Tibial nerve (tissue), 4 donors: ENCODE measurements around the gene OGFOD3. TPM values are rescaled to one million over a fixed set of nuclear protein-coding genes. Genes with fewer than 3 reads are reported as not detected.

Experiments
- DNase-seq, 2 donors: peaks; one replicate each; pipeline ENCODE4 v3.0.0-alpha.2; 2019; ENCODE audit warnings: low spot score in 2 of 2
- H3K27ac ChIP-seq, 4 donors: fragments of 200-600 bp; sonication (generic) in 3 of 4; one replicate each; pipeline ENCODE4 v1.5.1; 2017 to 2019; ENCODE audit warnings: mild to moderate bottlenecking in 1 of 4
- H3K27me3 ChIP-seq, 2 donors: fragments of 200-600 bp; sonication (generic) in 1 of 2; one replicate each; pipeline versions ENCODE4 v1.5.1 to v1.6.0; 2017 to 2019
- H3K36me3 ChIP-seq, 3 donors: fragments of 200-600 bp; sonication (generic); one replicate each; pipeline ENCODE4 v1.5.1; 2018 to 2019
- H3K4me1 ChIP-seq, 4 donors: fragments of 200-600 bp; sonication (generic) in 3 of 4; one replicate each; pipeline ENCODE4 v1.5.1; 2017 to 2019
- H3K4me3 ChIP-seq, 4 donors: fragments of 200-600 bp; sonication (generic) in 3 of 4; one replicate each; pipeline ENCODE4 v1.5.1; 2017 to 2019; ENCODE audit warnings: mild to moderate bottlenecking in 1 of 4, moderate library complexity in 1 of 4
- H3K9me3 ChIP-seq, 4 donors: fragments of 200-600 bp; sonication (generic) in 3 of 4; one replicate each; pipeline ENCODE4 v1.5.1; 2017 to 2019
- EP300 ChIP-seq, 2 donors: sonication (generic); formaldehyde crosslinking; IDR thresholded peaks; one replicate each; pipeline ENCODE4 v1.6.1; 2017; ENCODE audit warnings: antibody characterized with exemption in 2 of 2, mild to moderate bottlenecking in 1 of 2
- POLR2A ChIP-seq, 2 donors: fragments of 450-650 bp; IDR thresholded peaks; one replicate each; pipeline ENCODE4 v1.6.1; 2017; ENCODE audit warnings: antibody characterized with exemption in 2 of 2, mild to moderate bottlenecking in 2 of 2, moderate library complexity in 2 of 2
- WGBS, 2 donors: methylation state at CpG; one replicate each; pipeline ENCODE4 v1.1.5; 2018; 5-methylcytosine and 5-hydroxymethylcytosine counted together
- total RNA-seq, 4 donors: library from RNA; depleted of rRNA; stranded (reverse); fragments of >200 nt; gene quantifications; one replicate each; pipeline ENCODE4 v1.1.0, GENCODE V29; 2016
- TF ChIP-seq, protein P1 (sequence below), 5 experiments: fragments of 200-600 bp in 3 of 5; fragments of 450-650 bp in 2 of 5; sonication (generic) in 3 of 5; IDR thresholded peaks; one replicate each; pipeline ENCODE4 v1.5.1; 2016 to 2019; ENCODE audit warnings: antibody characterized with exemption in 5 of 5, mild to moderate bottlenecking in 3 of 5, moderate library complexity in 2 of 5

The OGFOD3 gene
- total RNA-seq, 4 donors from 2014 or later, result 23.7 to 51.6 (median 40.7) TPM

DNA sequence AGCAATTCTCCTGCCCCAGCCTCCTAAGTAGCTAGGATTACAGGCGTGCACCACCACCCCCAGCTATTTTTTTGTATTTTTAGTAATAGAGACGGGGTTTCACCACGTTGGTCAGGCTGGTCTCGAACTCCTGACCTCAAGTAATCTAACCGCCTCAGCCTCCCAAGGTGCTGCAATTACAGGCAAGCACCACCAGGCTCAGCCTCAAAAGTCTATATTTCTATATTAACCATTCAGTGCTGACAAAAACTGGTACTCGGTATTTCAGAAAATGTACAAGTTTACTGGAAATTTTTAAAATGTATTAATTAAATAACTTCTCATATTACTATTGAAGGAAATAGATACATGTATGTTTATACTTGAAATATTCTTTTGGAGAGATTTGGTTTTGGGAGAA, 1.6 kb downstream of the OGFOD3 start:
- H3K36me3 ChIP-seq, result peaks cover 0 to 32% (median 0%) of the 10 kb centered on the region in 3 donors
- TF ChIP-seq, protein P1, sequence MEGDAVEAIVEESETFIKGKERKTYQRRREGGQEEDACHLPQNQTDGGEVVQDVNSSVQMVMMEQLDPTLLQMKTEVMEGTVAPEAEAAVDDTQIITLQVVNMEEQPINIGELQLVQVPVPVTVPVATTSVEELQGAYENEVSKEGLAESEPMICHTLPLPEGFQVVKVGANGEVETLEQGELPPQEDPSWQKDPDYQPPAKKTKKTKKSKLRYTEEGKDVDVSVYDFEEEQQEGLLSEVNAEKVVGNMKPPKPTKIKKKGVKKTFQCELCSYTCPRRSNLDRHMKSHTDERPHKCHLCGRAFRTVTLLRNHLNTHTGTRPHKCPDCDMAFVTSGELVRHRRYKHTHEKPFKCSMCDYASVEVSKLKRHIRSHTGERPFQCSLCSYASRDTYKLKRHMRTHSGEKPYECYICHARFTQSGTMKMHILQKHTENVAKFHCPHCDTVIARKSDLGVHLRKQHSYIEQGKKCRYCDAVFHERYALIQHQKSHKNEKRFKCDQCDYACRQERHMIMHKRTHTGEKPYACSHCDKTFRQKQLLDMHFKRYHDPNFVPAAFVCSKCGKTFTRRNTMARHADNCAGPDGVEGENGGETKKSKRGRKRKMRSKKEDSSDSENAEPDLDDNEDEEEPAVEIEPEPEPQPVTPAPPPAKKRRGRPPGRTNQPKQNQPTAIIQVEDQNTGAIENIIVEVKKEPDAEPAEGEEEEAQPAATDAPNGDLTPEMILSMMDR (IDR thresholded peaks at IDR 0.05), result no peak
- no peak for TF ChIP-seq POLR2A (IDR thresholded peaks at IDR 0.05)
- no peak for TF ChIP-seq EP300 (IDR thresholded peaks at IDR 0.05)
- DNase-seq, result no peak
- no peaks in the 10 kb centered on the region for H3K9me3 ChIP-seq
- H3K27me3 ChIP-seq, result no peaks in the 10 kb centered on the region
- H3K4me1 ChIP-seq, result peaks cover 0 to 37% (median 2%) of the 10 kb centered on the region in 4 donors
- WGBS, 2 donors, result 76 to 84% methylated on average over 6 of the region's 6 CpGs
- H3K4me3 ChIP-seq, result no peak overlapping the region
- no peak overlapping the region for H3K27ac ChIP-seq

DNA sequence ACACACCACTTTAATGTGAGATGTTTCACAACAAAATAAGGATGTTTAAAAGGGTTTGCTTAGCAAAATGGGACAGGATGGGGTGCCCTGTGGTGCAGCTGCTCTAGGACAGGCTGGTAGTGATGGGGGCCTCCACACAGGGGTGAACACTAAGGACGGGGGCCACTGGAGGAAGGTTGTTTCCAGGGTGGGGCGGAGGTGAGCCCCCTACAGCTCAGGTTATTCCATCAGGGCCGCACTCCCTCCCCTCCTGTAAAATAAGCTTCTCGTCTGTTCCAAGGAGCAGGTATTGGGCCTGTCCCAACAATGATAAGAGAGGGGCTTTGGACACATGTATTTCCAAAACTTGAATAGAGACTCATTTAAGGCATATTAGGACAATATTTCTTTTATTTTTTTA, 2.1 kb downstream of the OGFOD3 start:
- TF ChIP-seq POLR2A (IDR thresholded peaks at IDR 0.05), result no peak
- peaks cover 0 to 37% (median 2%) of the 10 kb centered on the region in 4 donors for H3K4me1 ChIP-seq
- WGBS, 2 donors, result 94 to 95% methylated on average over 4 of the region's 4 CpGs
- H3K4me3 ChIP-seq, result no peak overlapping the region
- H3K36me3 ChIP-seq, result peaks cover 0 to 31% (median 0%) of the 10 kb centered on the region in 3 donors
- H3K27ac ChIP-seq, result no peak overlapping the region
- DNase-seq, result no peak
- H3K9me3 ChIP-seq, result no peaks in the 10 kb centered on the region
- no peaks in the 10 kb centered on the region for H3K27me3 ChIP-seq

DNA sequence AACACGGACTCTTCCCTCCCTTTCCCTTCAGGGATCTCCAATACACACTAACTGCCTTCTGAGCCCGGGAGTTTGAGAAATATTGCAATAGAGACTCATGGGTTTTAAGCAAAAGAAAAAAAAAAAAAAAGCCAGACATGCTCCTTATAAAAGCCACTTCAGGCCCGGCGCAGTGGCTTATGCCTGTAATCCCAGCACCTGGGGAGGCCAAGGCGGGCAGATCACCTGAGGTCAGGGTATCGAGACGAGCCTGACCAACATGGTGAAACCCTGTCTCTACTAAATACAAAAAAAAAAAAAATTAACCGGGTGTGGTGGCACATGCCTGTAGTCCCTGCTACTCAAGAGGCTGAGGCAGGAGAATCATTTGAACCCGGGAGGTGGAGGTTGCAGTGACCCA, 2.6 kb downstream of the OGFOD3 start:
- no peaks in the 10 kb centered on the region for H3K27me3 ChIP-seq
- H3K27ac ChIP-seq, result no peak overlapping the region
- 93% methylated on average over 9 of the region's 9 CpGs for WGBS, 2 donors
- H3K9me3 ChIP-seq, result no peaks in the 10 kb centered on the region
- H3K4me1 ChIP-seq, result peaks cover 0 to 37% (median 2%) of the 10 kb centered on the region in 4 donors
- H3K4me3 ChIP-seq, result no peak overlapping the region
- peaks cover 0 to 29% (median 0%) of the 10 kb centered on the region in 3 donors for H3K36me3 ChIP-seq
- TF ChIP-seq POLR2A (IDR thresholded peaks at IDR 0.05), result no peak
- TF ChIP-seq EP300 (IDR thresholded peaks at IDR 0.05), result no peak
- TF ChIP-seq, protein P1 (IDR thresholded peaks at IDR 0.05), result no peak
- no peak for DNase-seq

DNA sequence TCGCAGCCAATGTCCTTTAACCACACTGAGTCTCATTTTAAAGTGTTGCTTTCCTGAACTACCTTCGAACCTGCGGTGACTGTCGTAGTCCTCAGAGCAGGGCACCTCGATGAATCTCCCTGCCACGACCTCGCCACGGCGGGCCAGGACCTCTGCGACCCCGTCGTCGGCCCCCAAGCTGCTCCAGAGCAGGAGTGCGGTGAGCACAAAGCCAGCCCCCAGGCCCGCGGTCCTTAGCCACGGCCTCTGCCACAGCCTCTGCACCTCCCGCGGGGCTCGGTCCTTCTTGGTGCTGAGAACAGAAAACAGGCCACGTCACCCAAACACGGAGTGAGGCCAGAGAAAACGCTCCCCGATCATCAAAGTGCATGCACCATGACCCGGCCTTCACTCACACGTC, 3.0 kb downstream of the OGFOD3 start:
- Histone ChIP-seq H3K27ac (no peak overlapping the region), H3K4me3 (no peak overlapping the region), H3K27me3 (no peaks in the 10 kb centered on the region), H3K36me3 (peaks cover 0 to 26% (median 0%) of the 10 kb centered on the region in 3 donors), H3K4me1 (peaks cover 0 to 37% (median 2%) of the 10 kb centered on the region in 4 donors), H3K9me3 (no peaks in the 10 kb centered on the region)
- DNase-seq, result no peak
- 91 to 92% methylated on average over 18 to 26 of the region's 26 CpGs for WGBS, 2 donors
- TF ChIP-seq, protein P1 (IDR thresholded peaks at IDR 0.05), result no peak
- TF ChIP-seq EP300 (IDR thresholded peaks at IDR 0.05), result no peak
- TF ChIP-seq POLR2A (IDR thresholded peaks at IDR 0.05), result no peak

DNA sequence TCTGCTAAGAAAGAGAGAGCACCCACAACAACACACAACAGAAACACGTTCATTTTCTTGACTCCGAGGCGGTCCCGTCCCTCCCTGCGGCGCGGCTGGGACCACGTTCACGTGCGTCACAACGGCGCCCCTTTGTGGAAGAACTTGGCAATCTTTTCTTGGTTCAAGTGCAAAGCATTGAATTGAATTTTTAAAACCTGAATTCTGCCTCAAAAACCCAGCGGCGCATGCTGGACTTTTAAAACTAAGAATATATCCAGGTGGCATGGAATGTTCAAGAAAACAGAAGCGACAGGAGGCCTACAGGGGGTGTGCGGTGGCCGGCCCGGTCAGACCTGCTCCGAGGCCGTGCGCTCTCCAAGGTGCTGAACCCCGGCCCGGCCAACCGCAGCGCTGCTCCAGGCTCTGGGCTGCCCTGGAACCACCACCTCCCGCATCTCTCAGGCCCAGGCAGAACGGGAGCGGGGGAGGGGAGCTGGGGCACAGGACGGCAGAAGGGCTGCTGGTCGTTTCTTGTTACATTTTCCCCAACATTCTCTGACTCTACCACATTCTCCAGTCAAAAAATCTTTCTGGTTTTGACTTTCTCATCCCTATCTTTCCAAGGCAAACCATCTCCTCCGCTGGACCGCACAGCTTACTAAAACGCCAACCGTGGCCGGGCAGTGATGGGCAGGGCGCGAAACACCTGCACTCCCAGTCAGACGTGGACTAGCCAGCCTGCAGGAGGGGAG, 3.7 kb downstream of the OGFOD3 start:
- peaks cover 0 to 33% (median 2%) of the 10 kb centered on the region in 4 donors for H3K4me1 ChIP-seq
- no peaks in the 10 kb centered on the region for H3K9me3 ChIP-seq
- H3K4me3 ChIP-seq, result no peak overlapping the region
- H3K27me3 ChIP-seq, result no peaks in the 10 kb centered on the region
- DNase-seq, result peak in 1 of 2 donors; percentile 66
- H3K27ac ChIP-seq, result no peak overlapping the region
- 19 to 21% methylated on average over 38 of the region's 38 CpGs for WGBS, 2 donors
- H3K36me3 ChIP-seq, result peaks cover 0 to 27% (median 0%) of the 10 kb centered on the region in 3 donors
- TF ChIP-seq, protein P1 (IDR thresholded peaks at IDR 0.05), result peak; percentile 59 to 88 (median 70)
- TF ChIP-seq EP300 (IDR thresholded peaks at IDR 0.05) (peak in 1 of 2 donors; percentile 24), POLR2A (IDR thresholded peaks at IDR 0.05) (no peak)
